Smooth muscle cell (in vitro differentiated cells): Measurements from ENCODE around the gene KYAT1. TPM values are rescaled to one million over a fixed set of nuclear protein-coding genes. Genes with fewer than 3 reads are reported as not detected.

Experiments
- DNase-seq: peaks from one replicate; lab custom pipeline; 2025; ENCODE audit not compliant: unreplicated experiment; lab: John Stamatoyannopoulos, UW
- H2AFZ ChIP-seq: fragments of 200-600 bp; sonication (generic); 2 replicates; pipeline ENCODE4 v1.6.0; 2016; ENCODE audit warnings: antibody characterized with exemption, low read depth, mild to moderate bottlenecking
- H3F3A ChIP-seq: fragments of 200-600 bp; sonication (generic); 2 replicates; pipeline ENCODE4 v1.6.0; 2017; ENCODE audit warnings: antibody characterized with exemption, low read depth
- H3K27ac ChIP-seq: fragments of 200-600 bp; sonication (generic); 2 replicates; pipeline ENCODE4 v1.5.1; 2016; ENCODE audit warnings: low read depth, mild to moderate bottlenecking
- H3K27me3 ChIP-seq: fragments of 200-600 bp; sonication (generic); 2 replicates; pipeline ENCODE4 v1.6.1; 2016; ENCODE audit warnings: low read depth, mild to moderate bottlenecking
- H3K36me3 ChIP-seq: fragments of 200-600 bp; sonication (generic); 2 replicates; pipeline ENCODE4 v1.5.1; 2016; ENCODE audit warnings: low read depth
- H3K4me1 ChIP-seq: fragments of 200-600 bp; sonication (generic); 2 replicates; pipeline ENCODE4 v1.5.1; 2016; ENCODE audit warnings: low read depth
- H3K4me2 ChIP-seq: fragments of 200-600 bp; sonication (generic); 2 replicates; pipeline ENCODE4 v1.6.0; 2016; ENCODE audit warnings: mild to moderate bottlenecking
- H3K4me3 ChIP-seq: fragments of 200-600 bp; sonication (generic); 2 replicates; pipeline ENCODE4 v1.5.1; 2016; ENCODE audit warnings: mild to moderate bottlenecking
- H3K79me2 ChIP-seq: fragments of 200-600 bp; sonication (generic); 2 replicates; pipeline ENCODE4 v1.6.0; 2016; ENCODE audit warnings: low read depth, mild to moderate bottlenecking
- H3K9ac ChIP-seq: fragments of 200-600 bp; sonication (generic); 2 replicates; pipeline ENCODE4 v1.6.0; 2016; ENCODE audit warnings: low read depth
- H3K9me3 ChIP-seq: fragments of 200-600 bp; sonication (generic); replicated peaks from 2 replicates; pipeline ENCODE4 v1.5.1; 2016; ENCODE audit warnings: low read depth
- H4K20me1 ChIP-seq: fragments of 200-600 bp; sonication (generic); 2 replicates; pipeline ENCODE4 v1.6.0; 2016; ENCODE audit warnings: low read depth
- CTCF ChIP-seq: fragments of 200-600 bp; sonication (generic); IDR thresholded peaks from 2 replicates; pipeline ENCODE4 v1.5.1; 2017; ENCODE audit warnings: borderline replicate concordance, mild to moderate bottlenecking, antibody characterized with exemption; ENCODE audit not compliant: insufficient read depth, poor library complexity, severe bottlenecking
- WGBS: methylation state at CpG from one replicate; pipeline ENCODE4 v1.1.7; 2016; ENCODE audit warnings: low lambda C conversion rate; 5-methylcytosine and 5-hydroxymethylcytosine counted together
- polyA plus RNA-seq: library from polyadenylated mRNA; unstranded; fragments of >200 nt; fragmentation: Nextera tagmentation; extraction: Ambion mirVana; gene quantifications from 2 replicates; pipeline ENCODE4 v1.2.1, GENCODE V29; 2016
- total RNA-seq: library from RNA; depleted of rRNA; stranded (reverse); fragments of >200 nt; gene quantifications from 2 replicates; pipeline ENCODE4 v1.2.3, GENCODE V29; 2014

KYAT1 gene
- total and polyA plus RNA-seq, 2 experiments from 2014 or later = 3.1 to 7.7 TPM

- peaks cover 7% of the 10 kb centered on the region for H3F3A ChIP-seq
- H3K4me2 ChIP-seq = peak overlapping the region; percentile 57
- no peaks in the 10 kb centered on the region for H3K9me3 ChIP-seq
- H3K27me3 ChIP-seq = no peaks in the 10 kb centered on the region
- peaks cover 98% of the 10 kb centered on the region for H3K79me2 ChIP-seq
- H3K4me3 ChIP-seq = no peak overlapping the region
- H2AFZ ChIP-seq = no peak overlapping the region
- no peak for TF ChIP-seq CTCF
- H3K9ac ChIP-seq = no peak overlapping the region
- 92% methylated on average over 15 of the region's 15 CpGs for WGBS
- H3K36me3 ChIP-seq = no peaks in the 10 kb centered on the region
- peaks cover 4% of the 10 kb centered on the region for H3K4me1 ChIP-seq
- H3K27ac ChIP-seq = no peak overlapping the region
- peaks cover 81% of the 10 kb centered on the region for H4K20me1 ChIP-seq
- DNase-seq = no peak
Measured at GRCh38 chr9:128891321-128892220, 9.8 kb upstream of the KYAT1 start.

GRCh38 chr9:128887914-128888350 lies 6.2 kb upstream of the KYAT1 start:
- Histone ChIP-seq H3K79me2 (peaks cover 100% of the 10 kb centered on the region), H2AFZ (no peak overlapping the region), H3K4me1 (peaks cover 12% of the 10 kb centered on the region), H3K36me3 (no peaks in the 10 kb centered on the region), H3K9me3 (no peaks in the 10 kb centered on the region), H3K9ac (no peak overlapping the region), H3K27me3 (no peaks in the 10 kb centered on the region), H3F3A (peaks cover 7% of the 10 kb centered on the region), H3K4me2 (no peak overlapping the region), H4K20me1 (peaks cover 92% of the 10 kb centered on the region), H3K27ac (no peak overlapping the region), H3K4me3 (no peak overlapping the region)
- DNase-seq = no peak
- TF ChIP-seq CTCF = no peak
- 58% methylated on average over 8 of the region's 9 CpGs for WGBS

GRCh38 chr9:128887049-128887448 lies 5.3 kb upstream of the KYAT1 start:
- Histone ChIP-seq H3K4me2 (no peak overlapping the region), H3K4me3 (no peak overlapping the region), H3K36me3 (no peaks in the 10 kb centered on the region), H3K27ac (peak overlapping the region; percentile 73), H3K79me2 (peaks cover 100% of the 10 kb centered on the region), H3K9me3 (no peaks in the 10 kb centered on the region), H3K9ac (no peak overlapping the region), H3K4me1 (peaks cover 12% of the 10 kb centered on the region), H3K27me3 (no peaks in the 10 kb centered on the region), H4K20me1 (peaks cover 88% of the 10 kb centered on the region), H3F3A (peaks cover 7% of the 10 kb centered on the region), H2AFZ (no peak overlapping the region)
- WGBS = 95% methylated on average over 3 of the region's 3 CpGs
- no peak for DNase-seq
- TF ChIP-seq CTCF = no peak
